Measurements from ENCODE around the gene TRIP13.
"Not testable (repeated sequence)": the region's sequence is repeated elsewhere in the genome, so short reads cannot be mapped to it uniquely, and the experiment has no call there.

Gene TRIP13

GRCh38 chr5:910769-911160 lies 18.1 kb downstream of the TRIP13 start:
- TF ChIP-seq CTCF (IDR thresholded peaks at IDR 0.05; ENCODE audit: extremely low read depth, insufficient read depth, missing control alignments) = no peak
- no peak for DNase-seq (ENCODE audit: low spot score)
- in situ Hi-C loops (cut with MboI; ENCODE audit: low pct_unique_long_range_greater_than_20kb, low sequenced_read_pairs, unreplicated experiment) = no loop called here

GRCh38 chr5:911601-912000 lies 18.9 kb downstream of the TRIP13 start:
- DNase-seq (ENCODE audit: low spot score) = no peak
- no peak for TF ChIP-seq CTCF (IDR thresholded peaks at IDR 0.05; ENCODE audit: extremely low read depth, insufficient read depth, missing control alignments)
- in situ Hi-C loops (cut with MboI; ENCODE audit: low pct_unique_long_range_greater_than_20kb, low sequenced_read_pairs, unreplicated experiment) = no loop called here

DNA sequence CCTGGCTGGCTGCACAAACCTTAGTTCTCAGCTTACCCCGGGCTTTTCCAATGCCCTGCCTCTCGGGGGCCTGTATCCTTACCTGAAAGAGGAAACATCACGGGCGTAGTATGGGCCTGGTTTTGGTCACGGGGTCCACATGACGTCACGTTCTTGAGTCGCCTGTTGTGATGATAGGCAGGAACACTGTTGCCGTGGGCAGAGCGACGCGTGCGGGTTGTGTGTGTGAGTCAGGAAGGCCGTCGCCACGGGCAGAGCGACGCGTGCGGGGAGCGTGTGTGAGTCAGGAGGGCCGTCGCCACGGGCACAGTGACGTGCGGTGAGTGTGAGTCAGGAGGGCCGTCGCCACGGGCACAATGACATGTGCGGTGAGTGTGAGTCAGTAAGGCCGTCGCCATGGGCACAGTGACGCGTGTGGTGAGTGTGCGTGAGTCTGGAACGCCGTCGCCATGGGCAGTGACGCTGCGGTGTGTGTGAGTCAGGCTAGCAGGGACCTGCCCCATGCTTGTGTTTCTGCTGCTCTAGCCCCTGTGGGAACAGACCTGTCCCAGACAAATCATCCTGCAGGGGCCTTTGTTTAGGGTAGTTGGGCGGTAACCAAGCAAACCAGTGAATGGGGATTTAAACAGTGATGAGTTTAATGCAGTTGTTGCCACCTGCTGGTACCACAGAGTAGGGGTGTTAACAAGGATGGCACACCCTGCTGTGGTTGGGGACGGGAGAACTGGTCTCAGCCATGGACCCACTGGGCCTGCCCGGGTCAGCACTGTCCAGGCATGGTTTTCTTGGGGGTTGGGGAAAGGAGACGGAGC lies 19.8 kb downstream of the TRIP13 start:
- DNase-seq (ENCODE audit: low spot score) = no peak

GRCh38 chr5:914174-914573 lies 21.5 kb downstream of the TRIP13 start:
- TF ChIP-seq CTCF (IDR thresholded peaks at IDR 0.05; ENCODE audit: extremely low read depth, insufficient read depth, missing control alignments) = no peak
- no peak for DNase-seq (ENCODE audit: low spot score)
- in situ Hi-C loops (cut with MboI; ENCODE audit: low pct_unique_long_range_greater_than_20kb, low sequenced_read_pairs, unreplicated experiment) = no loop called here

More for the DNA sequence above, 19.8 kb downstream of the TRIP13 start:
- in situ Hi-C loops (cut with MboI; ENCODE audit: low pct_unique_long_range_greater_than_20kb, low sequenced_read_pairs, unreplicated experiment) = no loop called here
- TF ChIP-seq CTCF (IDR thresholded peaks at IDR 0.05; ENCODE audit: extremely low read depth, insufficient read depth, missing control alignments) = no peak

GRCh38 chr5:914612-915011 lies 21.9 kb downstream of the TRIP13 start:
- in situ Hi-C loops (cut with MboI; ENCODE audit: low pct_unique_long_range_greater_than_20kb, low sequenced_read_pairs, unreplicated experiment) = no loop called here
- DNase-seq (ENCODE audit: low spot score) = no peak
- no peak for TF ChIP-seq CTCF (IDR thresholded peaks at IDR 0.05; ENCODE audit: extremely low read depth, insufficient read depth, missing control alignments)

GRCh38 chr5:915346-915745 lies 22.7 kb downstream of the TRIP13 start:
- DNase-seq (ENCODE audit: low spot score); in situ Hi-C loops (cut with MboI; ENCODE audit: low pct_unique_long_range_greater_than_20kb, low sequenced_read_pairs, unreplicated experiment): not testable (repeated sequence)

GRCh38 chr5:915946-916345 lies 23.3 kb downstream of the TRIP13 start:
- TF ChIP-seq CTCF (IDR thresholded peaks at IDR 0.05; ENCODE audit: extremely low read depth, insufficient read depth, missing control alignments) = no peak
- DNase-seq (ENCODE audit: low spot score) = no peak
- in situ Hi-C loops (cut with MboI; ENCODE audit: low pct_unique_long_range_greater_than_20kb, low sequenced_read_pairs, unreplicated experiment) = no loop called here

All from GM13977 (cell line).